GM12873 (cell line): Measurements from ENCODE around the gene USP33.

Experiments
- CTCF ChIP-seq: IDR thresholded peaks from 2 replicates; pipeline ENCODE4 v1.5.1; 2012; ENCODE audit warnings: low read depth, mild to moderate bottlenecking, moderate library complexity, low read length, control low read depth; ENCODE audit not compliant: insufficient read depth; ENCODE audit errors: missing control alignments

The USP33 gene

DNA sequence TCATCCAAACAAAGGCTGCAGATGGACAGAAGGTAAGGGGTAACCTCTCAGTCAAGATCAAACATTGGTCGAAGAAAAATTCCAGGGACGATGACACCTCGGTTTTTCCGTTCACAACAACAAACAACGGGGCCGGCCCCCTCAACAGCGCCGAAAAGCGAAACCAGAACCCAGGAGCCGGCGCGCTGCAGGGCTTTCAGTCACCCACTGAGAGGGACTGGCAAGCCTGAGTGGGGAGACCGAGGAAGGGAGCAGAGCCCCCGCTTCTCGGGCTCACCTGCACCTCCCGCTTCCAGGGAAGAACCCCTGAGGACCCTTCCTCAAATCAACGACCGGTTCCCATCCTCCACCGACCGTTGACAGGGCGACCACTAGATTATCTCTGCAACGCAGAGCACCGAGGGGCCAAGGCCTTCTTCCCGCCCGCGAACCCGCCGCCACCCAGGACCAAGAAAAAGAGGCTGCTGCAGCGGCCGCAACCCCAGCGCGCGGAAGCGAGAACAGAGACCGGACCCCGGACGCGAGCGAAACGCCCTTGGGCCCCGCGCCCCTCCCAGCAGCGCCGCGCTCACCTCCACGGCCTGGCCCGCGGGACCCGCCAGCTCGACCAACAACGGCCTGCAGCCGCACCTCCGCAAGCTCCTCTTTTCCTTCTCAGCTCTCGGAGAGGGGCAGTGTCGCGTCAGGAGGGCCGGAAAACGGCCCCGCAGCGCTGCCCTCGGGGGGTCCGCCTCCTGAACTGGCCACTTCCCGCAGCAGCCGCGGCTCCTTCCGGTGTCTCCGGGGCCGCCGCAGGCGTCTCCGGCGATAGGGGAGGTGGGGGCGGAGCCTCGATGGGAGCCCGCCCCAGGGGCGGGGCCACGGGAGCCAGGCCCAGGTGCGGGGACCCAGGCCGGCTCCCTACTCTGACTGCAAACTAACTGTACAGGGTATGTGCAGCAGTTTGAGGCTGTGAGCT, at the start of gene USP33:
Gene USP33, minus strand, starts transcription at position 782 of the 958 bp plus-strand sequence. CDS start 18,155 bp downstream, outside the sequence.
- TF ChIP-seq CTCF = no peak

DNA sequence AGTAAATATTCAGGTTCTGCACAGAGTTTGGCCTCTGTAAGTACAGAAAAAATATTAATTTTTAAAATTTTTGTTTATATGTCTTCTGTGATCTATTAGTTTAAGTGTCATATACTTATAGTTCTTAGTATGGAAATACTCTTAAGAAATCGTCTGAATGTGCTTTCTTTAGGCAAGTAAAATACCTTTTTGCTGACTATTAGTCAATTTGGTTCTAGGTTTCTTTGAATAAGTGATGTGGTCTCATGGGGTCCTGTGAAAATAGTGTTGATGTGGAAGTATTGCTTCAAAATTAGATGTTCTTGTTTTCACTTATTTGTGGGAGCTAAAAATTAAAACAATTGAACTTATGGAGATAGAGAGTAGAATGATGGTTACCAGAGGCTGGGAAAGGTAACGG, 43.7 kb upstream of the USP33 start:
- no peak for TF ChIP-seq CTCF

GRCh38 chr1:77802026-77802425, 42.4 kb upstream of the USP33 start:
- TF ChIP-seq CTCF = no peak

DNA sequence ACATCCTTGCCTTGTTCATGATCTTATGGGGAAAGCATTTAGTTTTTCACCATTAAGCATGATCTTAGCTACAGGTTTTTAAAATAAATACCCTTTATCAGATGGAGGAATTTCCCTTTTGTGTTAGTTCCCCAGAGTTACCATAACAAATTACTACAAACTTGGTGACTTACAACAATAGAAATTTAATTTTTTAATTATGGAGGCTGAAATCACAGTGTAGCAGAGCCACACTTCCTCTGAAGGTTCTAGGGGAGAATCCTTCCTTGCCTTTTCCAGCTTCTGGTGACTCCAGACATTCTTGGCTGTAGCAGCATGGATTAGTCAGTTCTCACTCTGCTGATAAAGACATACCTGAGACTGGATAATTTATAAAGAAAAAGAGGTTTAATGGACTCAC, 38.3 kb upstream of the USP33 start:
- TF ChIP-seq CTCF = no peak

- TF ChIP-seq CTCF = no peak
Observed at GRCh38 chr1:77796695-77797405, 37.2 kb upstream of the USP33 start.

- TF ChIP-seq CTCF = no peak
Observed at GRCh38 chr1:77794550-77794949, 34.9 kb upstream of the USP33 start.

DNA sequence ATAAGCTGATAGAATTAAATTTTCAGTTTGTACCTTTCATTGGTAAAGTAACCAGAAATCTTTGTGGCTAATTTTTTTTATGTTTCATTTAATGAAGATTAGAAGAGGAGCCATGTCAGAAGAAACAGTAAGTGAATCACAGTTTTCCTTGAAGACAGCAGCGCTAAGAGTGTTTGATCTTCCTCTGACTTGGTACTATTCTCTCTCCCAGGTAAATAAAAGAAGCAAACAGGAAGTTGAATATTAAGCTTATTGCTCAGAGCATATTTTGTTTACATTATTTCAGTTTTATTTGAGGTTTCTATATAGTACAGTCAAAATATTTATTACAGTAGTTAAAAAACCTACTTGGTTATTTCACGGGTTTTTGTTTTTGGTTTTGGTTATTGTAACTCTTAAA, 23.5 kb upstream of the USP33 start:
- TF ChIP-seq CTCF = no peak
